CD4-positive, alpha-beta T cell treated with Interleukin-17A for 4 hours (primary cell): ENCODE data around the gene RALGPS1.
A peak's percentile ranks its signal among the peaks of the same experiment; 100 is the strongest.
"Not testable (repeated sequence)": the region's sequence is repeated elsewhere in the genome, so short reads cannot be mapped to it uniquely, and the experiment has no call there.

Experiments used
- DNase-seq: peaks from one replicate; pipeline ENCODE4 v3.0.0-alpha.2; 2020; ENCODE audit warnings: mixed read lengths

Gene RALGPS1

GRCh38 chr9:126991183-126991582 is 76.6 kb downstream of the RALGPS1 start:
- DNase-seq = no peak

- no peak for DNase-seq
Observed at GRCh38 chr9:126992427-126992826, 77.8 kb downstream of the RALGPS1 start.

GRCh38 chr9:126999315-127000068 is 84.9 kb downstream of the RALGPS1 start:
- DNase-seq = no peak

- DNase-seq = peak; percentile 73
Observed at GRCh38 chr9:127004946-127005769, 90.6 kb downstream of the RALGPS1 start.

GRCh38 chr9:127005770-127006314 is 91.3 kb downstream of the RALGPS1 start:
- DNase-seq = no peak

- no peak for DNase-seq
Observed at GRCh38 chr9:127007638-127008037, 93.1 kb downstream of the RALGPS1 start.

GRCh38 chr9:127008076-127008475 is 93.5 kb downstream of the RALGPS1 start:
- no peak for DNase-seq

- DNase-seq = no peak
Observed at GRCh38 chr9:127011772-127012171, 97.2 kb downstream of the RALGPS1 start.

GRCh38 chr9:127012250-127012649 is 97.7 kb downstream of the RALGPS1 start:
- DNase-seq = no peak

GRCh38 chr9:127013597-127013996 is 99.0 kb downstream of the RALGPS1 start:
- no peak for DNase-seq

- DNase-seq = no peak
Observed at GRCh38 chr9:127014216-127014909, 99.8 kb downstream of the RALGPS1 start.

- no peak for DNase-seq
Observed at GRCh38 chr9:127014910-127015540, 100.4 kb downstream of the RALGPS1 start.

- no peak for DNase-seq
Observed at GRCh38 chr9:127015921-127016512, 101.4 kb downstream of the RALGPS1 start.

- not testable (repeated sequence) for DNase-seq
Observed at GRCh38 chr9:127017979-127018378, 103.4 kb downstream of the RALGPS1 start.

GRCh38 chr9:127018935-127019334 is 104.4 kb downstream of the RALGPS1 start:
- no peak for DNase-seq

GRCh38 chr9:127020036-127020801 is 105.6 kb downstream of the RALGPS1 start:
- no peak for DNase-seq

GRCh38 chr9:127020802-127021078 is 106.2 kb downstream of the RALGPS1 start:
- DNase-seq = no peak

GRCh38 chr9:127021664-127022363 is 107.2 kb downstream of the RALGPS1 start:
- DNase-seq = no peak

- no peak for DNase-seq
Observed at GRCh38 chr9:127022913-127023660, 108.5 kb downstream of the RALGPS1 start.

- DNase-seq = no peak
Observed at GRCh38 chr9:127025042-127025441, 110.5 kb downstream of the RALGPS1 start.
